ENCODE results near the gene FAM163B.
"Not testable (repeated sequence)": the region's sequence is repeated elsewhere in the genome, so short reads cannot be mapped to it uniquely, and the experiment has no call there.

The FAM163B gene

GRCh38 chr9:133564451-133565116, 44.6 kb downstream of the FAM163B start:
- DNase-seq = no peak

- DNase-seq = not testable (repeated sequence)
These were observed 45.4 kb downstream of the FAM163B start for GRCh38 chr9:133563814-133564213.

GRCh38 chr9:133563291-133563796, 45.8 kb downstream of the FAM163B start:
- DNase-seq = no peak

GRCh38 chr9:133562611-133563290, 46.4 kb downstream of the FAM163B start:
- DNase-seq = no peak

- no peak for DNase-seq
These were observed 47.1 kb downstream of the FAM163B start for GRCh38 chr9:133561976-133562554.

- no peak for DNase-seq
These were observed 48.2 kb downstream of the FAM163B start for GRCh38 chr9:133560944-133561343.

GRCh38 chr9:133560311-133560710, 48.9 kb downstream of the FAM163B start:
- no peak for DNase-seq

GRCh38 chr9:133558191-133559126, 50.7 kb downstream of the FAM163B start:
- peak; percentile 43 for DNase-seq

GRCh38 chr9:133557581-133557980, 51.6 kb downstream of the FAM163B start:
- DNase-seq = no peak

GRCh38 chr9:133556354-133556753, 52.8 kb downstream of the FAM163B start:
- no peak for DNase-seq

- DNase-seq = no peak
These were observed 54.5 kb downstream of the FAM163B start for GRCh38 chr9:133554729-133555128.

- DNase-seq = no peak
These were observed 55.0 kb downstream of the FAM163B start for GRCh38 chr9:133553973-133554713.

- DNase-seq = no peak
These were observed 56.1 kb downstream of the FAM163B start for GRCh38 chr9:133553123-133553522.

- no peak for DNase-seq
These were observed 57.0 kb downstream of the FAM163B start for GRCh38 chr9:133552236-133552635.

GRCh38 chr9:133551446-133551845, 57.7 kb downstream of the FAM163B start:
- no peak for DNase-seq

GRCh38 chr9:133547116-133547515, 62.1 kb downstream of the FAM163B start:
- no peak for DNase-seq

GRCh38 chr9:133546287-133546680, 62.9 kb downstream of the FAM163B start:
- DNase-seq = no peak

GRCh38 chr9:133545494-133546286, 63.5 kb downstream of the FAM163B start:
- DNase-seq = no peak

GRCh38 chr9:133543772-133544467, 65.3 kb downstream of the FAM163B start:
- no peak for DNase-seq

- no peak for DNase-seq
These were observed 67.2 kb downstream of the FAM163B start for GRCh38 chr9:133542002-133542401.

- DNase-seq = no peak
These were observed 68.5 kb downstream of the FAM163B start for GRCh38 chr9:133540698-133541025.

Data from stimulated activated CD4-positive, alpha-beta T cell treated with anti-CD3 and anti-CD28 coated beads, Interleukin-4, amount 100 ng/mL, for 1 hour (primary cell).